ENCODE measurements around the gene CMBL.
"Not testable (repeated sequence)": the region's sequence is repeated elsewhere in the genome, so short reads cannot be mapped to it uniquely, and the experiment has no call there.

The CMBL gene

DNA sequence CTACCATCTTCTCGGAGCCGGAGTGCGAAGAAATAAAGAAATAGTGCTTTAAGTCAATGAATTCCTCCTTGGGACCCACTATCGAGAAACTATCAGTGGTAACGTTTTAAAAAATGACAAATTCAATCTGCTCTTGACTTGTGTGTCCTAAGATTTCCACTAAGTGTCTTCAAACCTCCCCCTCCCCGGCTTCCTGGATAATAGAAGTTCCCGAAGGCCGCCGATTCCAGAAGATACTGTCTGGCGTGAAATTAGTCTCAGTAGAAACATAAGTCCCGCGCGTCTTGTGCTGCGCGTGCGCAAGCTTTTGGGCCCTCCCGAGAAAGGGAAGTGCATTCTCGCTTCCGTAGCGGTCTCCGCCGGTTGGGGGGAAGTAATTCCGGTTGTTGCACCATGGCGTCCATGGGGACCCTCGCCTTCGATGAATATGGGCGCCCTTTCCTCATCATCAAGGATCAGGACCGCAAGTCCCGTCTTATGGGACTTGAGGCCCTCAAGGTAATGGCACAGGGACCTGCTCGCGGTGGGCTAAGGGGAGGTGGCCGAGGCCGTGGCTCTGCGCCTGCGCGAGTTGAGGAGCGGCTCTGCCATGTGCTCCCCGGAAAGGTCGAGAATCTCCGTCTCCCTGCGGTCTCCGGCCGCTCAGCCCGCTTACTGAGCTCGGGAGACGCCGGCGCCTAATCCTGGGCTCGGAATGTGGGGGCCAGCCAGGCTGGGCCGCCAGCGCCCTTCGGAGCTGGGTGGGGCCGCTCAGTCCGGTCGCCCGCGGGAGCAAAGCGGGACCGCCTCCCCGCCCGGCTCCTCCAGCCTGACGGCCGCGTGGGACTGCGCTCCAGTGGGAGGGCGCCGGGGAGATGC, 57.5 kb downstream of the CMBL start, which contains the start of gene CCT5:
CCT5 (plus strand) TSS at position 333 of the 858 bp plus-strand sequence; CDS start at position 394, 61 bp downstream.
- Histone ChIP-seq H2AK5ac (ENCODE audit: low read length) (peak within 1 kb of the TSS; percentile 82), H4K12ac (ENCODE audit: low read depth, low read length) (peak within 1 kb of the TSS; percentile 84), H3K79me1 (ENCODE audit: low read length) (peaks cover 13% of the 10 kb centered on the region), H3K18ac (ENCODE audit: low read length) (peak within 1 kb of the TSS; percentile 98), H3K27ac (ENCODE audit: low read depth, low read length) (peak within 1 kb of the TSS; percentile 75), H3K9ac (ENCODE audit: low read length) (peak within 1 kb of the TSS; percentile 91), H3K14ac (ENCODE audit: low read length) (peak within 1 kb of the TSS; percentile 87), H3K9me3 (ENCODE audit: insufficient read depth, low read depth, low read length) (no peaks in the 10 kb centered on the region), H3K4me2 (ENCODE audit: low read length) (peak within 1 kb of the TSS; percentile 97), H4K8ac (ENCODE audit: low read depth, low read length) (peak within 1 kb of the TSS; percentile 98), H2AFZ (ENCODE audit: insufficient read depth, low read length, poor library complexity) (peak within 1 kb of the TSS; percentile 89), H3K4me1 (ENCODE audit: control insufficient read depth in 1 of 2, insufficient read depth in 2 of 2, low read length in 2 of 2) (peaks cover 7 to 12% of the 10 kb centered on the region in 2 experiments), H3K36me3 (ENCODE audit: control insufficient read depth in 1 of 2, insufficient read depth in 2 of 2, low read length in 2 of 2) (peaks cover 4 to 13% of the 10 kb centered on the region in 2 experiments), H2BK5ac (ENCODE audit: low read depth, low read length, poor library complexity) (peak within 1 kb of the TSS; percentile 75), H3K23ac (ENCODE audit: low read length) (no peak within 1 kb of the TSS), H4K91ac (ENCODE audit: low read depth, low read length) (peak within 1 kb of the TSS; percentile 94), H3K4ac (ENCODE audit: low read depth, low read length) (peak within 1 kb of the TSS; percentile 96), H3K27me3 (ENCODE audit: insufficient read depth, low read length) (no peaks in the 10 kb centered on the region), H2BK120ac (ENCODE audit: insufficient read depth, low read length, poor library complexity) (peak within 1 kb of the TSS; percentile 90), H3K79me2 (ENCODE audit: control insufficient read depth, insufficient read depth, low read length, poor library complexity) (peaks cover 27% of the 10 kb centered on the region), H2BK12ac (ENCODE audit: low read length) (peak within 1 kb of the TSS; percentile 30), H3K4me3 (ENCODE audit: low read depth, low read length) (peak within 1 kb of the TSS; percentile 93)
- no CpG with 5 or more reads among the region's 67 CpGs for WGBS (ENCODE audit: extremely low coverage, insufficient coverage, insufficient read length)
- peak; percentile 95 to 99 for DNase-seq

DNA sequence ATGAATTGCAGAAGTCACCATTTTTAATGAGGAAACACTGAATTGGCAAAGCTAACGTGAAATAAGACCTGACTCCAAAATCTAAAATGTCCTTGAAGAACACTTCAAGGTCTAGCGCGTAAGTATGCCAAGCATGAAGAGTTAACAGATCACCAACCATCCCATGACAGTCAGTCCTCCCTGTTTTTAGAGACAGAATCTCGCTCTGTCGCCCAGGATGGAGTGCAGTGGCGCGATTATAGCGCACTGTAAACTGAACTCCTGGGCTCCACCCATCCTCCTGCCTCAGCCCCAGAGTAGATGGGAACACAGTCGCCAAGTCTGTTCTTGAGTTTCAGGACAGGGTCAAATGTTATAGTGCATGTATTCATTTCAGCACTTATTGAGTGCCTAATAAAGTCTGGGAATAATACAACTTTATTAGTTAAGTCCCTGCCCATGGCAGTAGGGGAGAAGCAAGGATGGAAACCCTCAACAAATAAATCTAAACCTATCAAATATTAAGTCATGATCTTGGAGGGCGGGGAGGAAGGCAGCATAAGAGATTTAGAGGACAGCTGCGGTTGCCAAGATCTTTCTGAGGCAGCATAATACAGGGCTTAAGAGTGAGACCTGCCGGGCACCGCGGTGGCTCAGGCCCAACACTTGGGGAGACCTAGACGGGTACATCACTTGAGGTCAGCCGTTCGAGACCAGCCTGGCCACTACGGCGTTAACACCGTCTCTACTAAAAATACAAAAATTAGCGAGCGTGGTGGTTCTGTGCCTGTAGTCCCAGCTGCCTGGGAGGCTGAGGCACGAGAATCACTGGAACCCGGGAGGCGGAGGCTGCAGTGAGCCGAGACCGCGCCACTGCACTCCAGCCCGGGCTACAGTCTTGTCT, 59.1 kb downstream of the CMBL start:
- no peak overlapping the region for H3K18ac ChIP-seq (ENCODE audit: low read length)
- no peak overlapping the region for H3K9ac ChIP-seq (ENCODE audit: low read length)
- H4K8ac ChIP-seq (ENCODE audit: low read depth, low read length), result peak overlapping the region; percentile 74
- H2AFZ ChIP-seq (ENCODE audit: insufficient read depth, low read length, poor library complexity), result no peak overlapping the region
- DNase-seq, result no peak
- H3K4me1 ChIP-seq (ENCODE audit: control insufficient read depth in 1 of 2, insufficient read depth in 2 of 2, low read length in 2 of 2), result peaks cover 7 to 12% of the 10 kb centered on the region in 2 experiments
- H3K14ac ChIP-seq (ENCODE audit: low read length), result peak overlapping the region; percentile 24
- no peak overlapping the region for H3K4ac ChIP-seq (ENCODE audit: low read depth, low read length)
- H3K79me1 ChIP-seq (ENCODE audit: low read length), result peaks cover 13% of the 10 kb centered on the region
- H3K36me3 ChIP-seq (ENCODE audit: control insufficient read depth in 1 of 2, insufficient read depth in 2 of 2, low read length in 2 of 2), result peaks cover 4 to 8% of the 10 kb centered on the region in 2 experiments
- peak overlapping the region; percentile 25 for H2BK12ac ChIP-seq (ENCODE audit: low read length)
- peaks cover 27% of the 10 kb centered on the region for H3K79me2 ChIP-seq (ENCODE audit: control insufficient read depth, insufficient read depth, low read length, poor library complexity)
- H3K27ac ChIP-seq (ENCODE audit: low read depth, low read length), result no peak overlapping the region
- no peaks in the 10 kb centered on the region for H3K27me3 ChIP-seq (ENCODE audit: insufficient read depth, low read length)
- H3K9me3 ChIP-seq (ENCODE audit: insufficient read depth, low read depth, low read length), result no peaks in the 10 kb centered on the region
- no peak overlapping the region for H3K4me3 ChIP-seq (ENCODE audit: low read depth, low read length)
- H2BK5ac ChIP-seq (ENCODE audit: low read depth, low read length, poor library complexity), result no peak overlapping the region
- H2BK120ac ChIP-seq (ENCODE audit: insufficient read depth, low read length, poor library complexity), result no peak overlapping the region
- H3K4me2 ChIP-seq (ENCODE audit: low read length), result peak overlapping the region; percentile 97
- H4K12ac ChIP-seq (ENCODE audit: low read depth, low read length), result peak overlapping the region; percentile 48
- H3K23ac ChIP-seq (ENCODE audit: low read length), result no peak overlapping the region
- no CpG with 5 or more reads among the region's 29 CpGs for WGBS (ENCODE audit: extremely low coverage, insufficient coverage, insufficient read length)
- peak overlapping the region; percentile 60 for H2AK5ac ChIP-seq (ENCODE audit: low read length)
- H4K91ac ChIP-seq (ENCODE audit: low read depth, low read length), result no peak overlapping the region

DNA sequence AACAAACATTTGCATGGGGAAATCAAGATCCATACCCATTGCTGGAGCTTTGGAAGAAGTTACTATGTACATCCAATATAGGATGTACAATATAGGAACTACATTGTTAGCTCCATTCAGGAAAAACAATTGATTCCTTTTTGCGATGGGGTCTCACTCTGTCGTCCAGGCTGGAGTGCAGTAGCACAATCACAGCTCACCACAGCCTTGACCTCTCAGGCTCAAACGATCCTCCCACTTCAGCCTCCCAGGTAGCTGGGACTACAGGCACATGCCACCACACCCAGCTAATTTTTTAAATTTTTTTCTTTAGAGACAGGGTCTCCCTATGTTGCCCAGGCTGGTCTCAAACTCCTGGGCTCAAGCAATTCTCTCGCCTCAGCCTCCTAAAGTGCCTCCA, 60.5 kb downstream of the CMBL start:
- H3K36me3 ChIP-seq (ENCODE audit: control insufficient read depth in 1 of 2, insufficient read depth in 2 of 2, low read length in 2 of 2); H2BK12ac ChIP-seq (ENCODE audit: low read length); H3K4me3 ChIP-seq (ENCODE audit: low read depth, low read length); H2AK5ac ChIP-seq (ENCODE audit: low read length); H3K27me3 ChIP-seq (ENCODE audit: insufficient read depth, low read length); H2BK5ac ChIP-seq (ENCODE audit: low read depth, low read length, poor library complexity); H3K9ac ChIP-seq (ENCODE audit: low read length); H3K23ac ChIP-seq (ENCODE audit: low read length); H3K4me2 ChIP-seq (ENCODE audit: low read length); H3K14ac ChIP-seq (ENCODE audit: low read length); H4K12ac ChIP-seq (ENCODE audit: low read depth, low read length); H2AFZ ChIP-seq (ENCODE audit: insufficient read depth, low read length, poor library complexity); H3K18ac ChIP-seq (ENCODE audit: low read length); H2BK120ac ChIP-seq (ENCODE audit: insufficient read depth, low read length, poor library complexity); H4K91ac ChIP-seq (ENCODE audit: low read depth, low read length); H4K8ac ChIP-seq (ENCODE audit: low read depth, low read length); H3K9me3 ChIP-seq (ENCODE audit: insufficient read depth, low read depth, low read length); H3K27ac ChIP-seq (ENCODE audit: low read depth, low read length); H3K4ac ChIP-seq (ENCODE audit: low read depth, low read length): not testable (repeated sequence)
- DNase-seq, result peak in 1 of 2 donors; percentile 33
- peaks cover 21% of the 10 kb centered on the region for H3K79me2 ChIP-seq (ENCODE audit: control insufficient read depth, insufficient read depth, low read length, poor library complexity)
- H3K4me1 ChIP-seq (ENCODE audit: control insufficient read depth in 1 of 2, insufficient read depth in 2 of 2, low read length in 2 of 2), result peaks cover 7 to 12% of the 10 kb centered on the region in 2 experiments
- peaks cover 13% of the 10 kb centered on the region for H3K79me1 ChIP-seq (ENCODE audit: low read length)
- no CpG with 5 or more reads among the region's 4 CpGs for WGBS (ENCODE audit: extremely low coverage, insufficient coverage, insufficient read length)

DNA sequence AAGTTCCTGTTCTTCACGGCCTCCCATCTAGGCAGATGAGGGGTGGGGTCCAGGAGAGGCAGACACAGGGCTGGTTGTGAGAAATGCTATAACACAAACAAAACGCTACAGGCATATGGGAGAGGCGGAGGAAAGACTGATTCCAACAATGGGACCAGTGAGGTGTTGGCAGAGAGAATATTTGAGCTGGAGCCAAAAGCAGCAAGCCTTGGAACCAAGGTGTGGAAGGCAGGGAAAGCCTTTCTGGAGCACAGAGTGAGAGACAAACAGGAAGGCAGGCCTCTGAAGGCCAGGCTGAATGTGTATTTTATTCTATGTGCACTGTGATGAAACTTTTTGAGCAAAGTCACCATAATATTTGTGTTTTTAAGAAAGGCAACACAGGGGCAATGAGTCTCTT, 60.9 kb downstream of the CMBL start:
- H3K27ac ChIP-seq (ENCODE audit: low read depth, low read length), result no peak overlapping the region
- no peak overlapping the region for H4K91ac ChIP-seq (ENCODE audit: low read depth, low read length)
- peaks cover 4 to 8% of the 10 kb centered on the region in 2 experiments for H3K4me1 ChIP-seq (ENCODE audit: control insufficient read depth in 1 of 2, insufficient read depth in 2 of 2, low read length in 2 of 2)
- no peaks in the 10 kb centered on the region for H3K9me3 ChIP-seq (ENCODE audit: insufficient read depth, low read depth, low read length)
- no peak overlapping the region for H3K9ac ChIP-seq (ENCODE audit: low read length)
- H3K27me3 ChIP-seq (ENCODE audit: insufficient read depth, low read length), result no peaks in the 10 kb centered on the region
- no peak overlapping the region for H3K23ac ChIP-seq (ENCODE audit: low read length)
- H3K79me2 ChIP-seq (ENCODE audit: control insufficient read depth, insufficient read depth, low read length, poor library complexity), result peaks cover 19% of the 10 kb centered on the region
- H4K12ac ChIP-seq (ENCODE audit: low read depth, low read length), result no peak overlapping the region
- H2AK5ac ChIP-seq (ENCODE audit: low read length), result no peak overlapping the region
- no peak overlapping the region for H2BK120ac ChIP-seq (ENCODE audit: insufficient read depth, low read length, poor library complexity)
- H4K8ac ChIP-seq (ENCODE audit: low read depth, low read length), result no peak overlapping the region
- H3K4me3 ChIP-seq (ENCODE audit: low read depth, low read length), result no peak overlapping the region
- H2BK5ac ChIP-seq (ENCODE audit: low read depth, low read length, poor library complexity), result no peak overlapping the region
- H3K4me2 ChIP-seq (ENCODE audit: low read length), result no peak overlapping the region
- H3K79me1 ChIP-seq (ENCODE audit: low read length), result peaks cover 13% of the 10 kb centered on the region
- H2AFZ ChIP-seq (ENCODE audit: insufficient read depth, low read length, poor library complexity), result no peak overlapping the region
- H3K4ac ChIP-seq (ENCODE audit: low read depth, low read length), result no peak overlapping the region
- H3K18ac ChIP-seq (ENCODE audit: low read length), result peak overlapping the region; percentile 34
- H3K14ac ChIP-seq (ENCODE audit: low read length), result no peak overlapping the region
- no CpG with 5 or more reads among the region's 3 CpGs for WGBS (ENCODE audit: extremely low coverage, insufficient coverage, insufficient read length)
- no peak overlapping the region for H2BK12ac ChIP-seq (ENCODE audit: low read length)
- H3K36me3 ChIP-seq (ENCODE audit: control insufficient read depth in 1 of 2, insufficient read depth in 2 of 2, low read length in 2 of 2), result peaks cover 0 to under 1% of the 10 kb centered on the region in 2 experiments
- no peak for DNase-seq

Measured in trophoblast cell (in vitro differentiated cells and primary cell).